ENCODE results near the gene LPCAT1.

Gene LPCAT1

DNA sequence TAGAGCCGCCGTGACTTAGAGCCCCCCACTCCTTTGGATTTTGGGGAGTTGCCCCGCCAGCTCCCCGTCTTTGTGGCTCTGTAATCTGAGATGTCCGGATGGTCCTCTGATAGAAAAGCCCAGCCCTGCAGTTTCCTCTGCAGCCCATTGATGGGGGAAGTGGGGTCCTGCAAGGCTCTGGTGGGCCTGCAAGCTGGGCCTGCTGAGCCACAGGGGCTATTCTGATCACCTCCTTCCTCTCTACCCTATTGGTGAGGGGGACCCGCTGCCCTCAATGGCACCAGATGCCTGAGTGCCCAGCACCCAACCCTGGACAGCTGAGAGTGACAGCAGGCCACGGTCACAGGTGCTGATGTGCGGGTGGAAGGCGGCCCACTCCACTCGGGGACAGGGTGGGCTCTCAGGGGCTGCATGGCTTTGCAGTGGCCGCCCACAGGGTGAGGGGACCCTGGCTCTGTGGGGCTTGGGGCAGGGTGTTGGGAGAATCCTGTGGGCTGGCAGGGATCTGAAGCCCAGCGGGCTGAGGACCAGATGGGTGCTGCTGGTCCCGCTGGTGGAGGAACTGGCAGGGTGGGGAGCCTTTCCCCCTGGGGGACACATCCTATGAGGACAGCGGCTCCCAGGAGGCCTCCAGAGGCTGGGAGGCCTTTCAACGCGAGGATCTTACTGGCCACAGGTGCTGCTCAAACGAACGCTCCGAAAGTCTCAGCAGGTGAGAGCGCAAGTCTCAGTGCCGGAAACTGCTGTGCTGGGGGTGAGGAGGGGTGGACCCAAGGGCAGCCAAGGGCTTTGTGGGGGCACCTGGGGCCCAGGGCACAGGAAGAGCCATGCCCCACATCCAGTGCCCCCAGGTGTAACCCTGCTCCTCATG lies 30.0 kb upstream of the LPCAT1 start:
- peak; percentile 35 for DNase-seq (ENCODE audit: low spot score)
- in situ Hi-C loops (cut with MboI; ENCODE audit: low pct_unique_long_range_greater_than_20kb, low sequenced_read_pairs, unreplicated experiment), result no loop called here
- TF ChIP-seq, protein P1, sequence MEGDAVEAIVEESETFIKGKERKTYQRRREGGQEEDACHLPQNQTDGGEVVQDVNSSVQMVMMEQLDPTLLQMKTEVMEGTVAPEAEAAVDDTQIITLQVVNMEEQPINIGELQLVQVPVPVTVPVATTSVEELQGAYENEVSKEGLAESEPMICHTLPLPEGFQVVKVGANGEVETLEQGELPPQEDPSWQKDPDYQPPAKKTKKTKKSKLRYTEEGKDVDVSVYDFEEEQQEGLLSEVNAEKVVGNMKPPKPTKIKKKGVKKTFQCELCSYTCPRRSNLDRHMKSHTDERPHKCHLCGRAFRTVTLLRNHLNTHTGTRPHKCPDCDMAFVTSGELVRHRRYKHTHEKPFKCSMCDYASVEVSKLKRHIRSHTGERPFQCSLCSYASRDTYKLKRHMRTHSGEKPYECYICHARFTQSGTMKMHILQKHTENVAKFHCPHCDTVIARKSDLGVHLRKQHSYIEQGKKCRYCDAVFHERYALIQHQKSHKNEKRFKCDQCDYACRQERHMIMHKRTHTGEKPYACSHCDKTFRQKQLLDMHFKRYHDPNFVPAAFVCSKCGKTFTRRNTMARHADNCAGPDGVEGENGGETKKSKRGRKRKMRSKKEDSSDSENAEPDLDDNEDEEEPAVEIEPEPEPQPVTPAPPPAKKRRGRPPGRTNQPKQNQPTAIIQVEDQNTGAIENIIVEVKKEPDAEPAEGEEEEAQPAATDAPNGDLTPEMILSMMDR (IDR thresholded peaks at IDR 0.05; ENCODE audit: extremely low read depth, insufficient read depth, missing control alignments), result no peak

DNA sequence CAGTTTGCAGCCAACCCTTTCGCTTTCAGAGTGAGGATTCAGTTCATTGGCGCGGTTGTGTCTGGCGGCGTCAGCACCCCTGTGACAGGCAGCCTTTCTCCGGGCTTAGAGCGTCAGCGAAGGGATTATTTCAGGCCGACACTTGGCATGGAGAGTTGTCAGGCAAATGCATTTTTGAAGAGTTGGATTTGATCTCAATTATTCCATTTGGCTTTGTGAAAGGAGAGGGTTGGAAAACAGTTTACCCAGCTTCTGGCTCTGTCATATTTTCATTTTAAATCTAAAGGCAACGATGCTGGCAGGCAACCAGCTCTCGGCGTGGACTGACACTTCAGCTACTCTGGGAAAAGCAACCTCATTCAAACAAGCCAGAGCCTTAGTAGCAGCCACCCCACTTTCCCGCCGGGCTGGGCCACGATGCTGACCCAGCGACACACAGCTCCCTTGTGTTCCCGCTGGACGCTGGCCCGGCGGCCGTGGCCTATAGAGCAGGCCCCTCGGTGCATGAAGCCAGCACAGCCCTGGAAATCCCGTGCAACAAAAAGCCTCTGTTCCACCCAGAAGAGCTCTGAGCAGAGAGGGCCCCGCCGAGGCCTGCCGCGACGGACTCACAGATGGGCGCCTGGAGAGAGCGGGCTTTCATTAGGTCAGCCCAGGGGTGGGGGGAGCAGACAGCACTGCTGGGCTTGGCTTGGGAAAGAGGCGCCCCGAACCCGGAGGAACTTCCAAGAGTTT lies 28.9 kb upstream of the LPCAT1 start:
- in situ Hi-C loops (cut with MboI; ENCODE audit: low pct_unique_long_range_greater_than_20kb, low sequenced_read_pairs, unreplicated experiment), result no loop called here
- DNase-seq (ENCODE audit: low spot score), result no peak
- TF ChIP-seq, protein P1 (IDR thresholded peaks at IDR 0.05; ENCODE audit: extremely low read depth, insufficient read depth, missing control alignments), result no peak

DNA sequence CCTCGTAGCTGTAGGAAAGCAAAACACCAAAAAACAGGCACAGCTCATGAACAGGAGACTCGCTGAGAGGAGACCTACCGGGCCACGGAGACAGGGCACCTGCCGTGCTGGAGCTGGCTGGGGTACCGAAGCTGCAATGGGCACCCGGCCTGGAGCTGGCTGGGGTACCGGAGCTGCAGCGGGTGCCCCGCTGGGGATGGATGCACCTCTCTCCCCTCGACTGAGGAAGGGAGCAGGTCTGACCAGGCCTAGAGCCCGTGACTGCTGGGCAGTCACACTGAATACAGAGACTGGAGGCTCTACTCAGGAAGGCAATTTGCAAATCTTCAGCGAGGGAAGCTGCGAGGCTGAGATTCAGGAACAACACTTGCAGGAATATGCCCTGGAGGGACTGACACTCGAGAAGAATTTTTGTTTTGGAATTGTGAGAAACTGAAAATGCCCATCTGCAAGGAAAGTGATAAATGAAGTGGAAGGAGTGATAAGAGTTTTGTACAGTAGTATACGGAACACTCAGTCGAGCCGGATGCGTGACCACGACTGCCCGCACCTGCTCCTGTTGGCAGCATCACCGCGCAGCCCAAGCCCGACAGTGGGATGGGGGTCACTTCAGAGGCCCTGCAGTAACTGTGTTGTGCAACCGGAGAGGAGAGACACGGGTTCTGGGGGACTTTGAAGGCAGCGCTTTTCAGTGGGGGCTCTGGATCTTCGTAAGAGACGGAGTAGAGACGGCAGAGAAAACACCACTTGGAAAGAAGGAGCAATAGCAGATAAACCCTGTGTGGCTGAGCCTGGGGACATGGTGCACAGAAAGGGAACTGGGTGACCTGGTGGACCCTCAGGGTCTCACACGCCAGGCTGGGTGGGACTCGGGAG lies 27.9 kb upstream of the LPCAT1 start:
- in situ Hi-C loops (cut with MboI; ENCODE audit: low pct_unique_long_range_greater_than_20kb, low sequenced_read_pairs, unreplicated experiment), result no loop called here
- DNase-seq (ENCODE audit: low spot score), result no peak
- TF ChIP-seq, protein P1 (IDR thresholded peaks at IDR 0.05; ENCODE audit: extremely low read depth, insufficient read depth, missing control alignments), result no peak

- TF ChIP-seq, protein P1 (IDR thresholded peaks at IDR 0.05; ENCODE audit: extremely low read depth, insufficient read depth, missing control alignments), result no peak
- in situ Hi-C loops (cut with MboI; ENCODE audit: low pct_unique_long_range_greater_than_20kb, low sequenced_read_pairs, unreplicated experiment), result no loop called here
- no peak for DNase-seq (ENCODE audit: low spot score)
These were observed 26.7 kb upstream of the LPCAT1 start for GRCh38 chr5:1550287-1551076.

DNA sequence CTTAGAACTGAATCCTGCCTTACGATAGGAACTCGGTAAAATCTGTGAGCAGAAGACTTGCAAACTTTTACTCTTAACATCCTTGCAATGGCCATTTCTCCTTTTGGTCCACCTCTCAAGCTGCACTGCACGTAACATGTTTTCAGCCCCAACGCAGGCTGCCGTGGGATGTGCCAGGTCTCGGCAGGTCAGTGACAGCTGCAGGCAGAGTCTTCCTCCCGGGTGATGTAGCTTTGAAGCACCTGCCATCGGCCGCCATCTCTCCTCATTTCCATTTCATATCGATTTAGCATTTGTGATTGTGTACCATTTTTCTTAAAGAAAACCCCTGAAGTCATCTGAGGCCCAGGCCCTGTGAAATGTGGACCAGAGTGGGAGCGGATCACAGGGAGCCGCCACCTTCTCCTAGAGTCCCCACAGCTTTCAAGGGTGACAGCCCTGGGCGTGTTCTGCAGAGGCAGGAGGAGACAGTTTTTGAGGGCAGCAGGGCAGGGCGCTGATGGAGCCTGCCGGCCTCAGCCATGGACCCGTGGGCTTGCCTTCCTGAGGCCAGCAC lies 25.8 kb upstream of the LPCAT1 start:
- TF ChIP-seq, protein P1 (IDR thresholded peaks at IDR 0.05; ENCODE audit: extremely low read depth, insufficient read depth, missing control alignments), result no peak
- in situ Hi-C loops (cut with MboI; ENCODE audit: low pct_unique_long_range_greater_than_20kb, low sequenced_read_pairs, unreplicated experiment), result no loop called here
- DNase-seq (ENCODE audit: low spot score), result no peak
